ENCODE results near the gene ABCC2.
"Not testable (repeated sequence)": the region's sequence is repeated elsewhere in the genome, so short reads cannot be mapped to it uniquely, and the experiment has no call there.

DNA sequence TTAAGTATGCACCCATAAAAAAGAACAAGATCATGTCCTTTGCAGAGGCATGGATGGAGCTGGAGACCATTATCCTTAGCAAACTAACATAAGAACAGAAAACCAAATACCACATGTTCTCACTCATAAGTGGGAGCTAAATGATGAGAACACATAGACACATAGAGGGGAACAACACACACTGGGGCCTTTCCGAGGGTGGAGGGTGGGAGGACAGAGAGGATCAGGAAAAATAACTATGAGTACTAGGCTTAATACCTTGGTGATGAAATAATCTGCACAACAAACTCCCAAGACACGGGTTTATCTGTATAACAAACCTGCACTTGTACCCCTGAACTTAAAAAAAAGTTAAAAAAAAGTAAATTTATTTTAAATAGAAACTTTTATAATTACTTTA, 36.3 kb upstream of the ABCC2 start:
- not testable (repeated sequence) for TF ChIP-seq EZH2 (IDR thresholded peaks at IDR 0.05; ENCODE audit: insufficient read depth, poor library complexity, severe bottlenecking); EZH2phosphoT487 (IDR thresholded peaks at IDR 0.05; ENCODE audit: insufficient read depth, low read depth)
